Esophagus (tissue), 2 donors: Measurements from ENCODE around the gene SPARCL1. TPM values are rescaled to one million over a fixed set of nuclear protein-coding genes. Genes with fewer than 3 reads are reported as not detected.

ENCODE experiments used
- H3K27ac ChIP-seq, 2 donors: one replicate each; pipeline ENCODE4 v1.5.1; 2013; ENCODE audit warnings: low read depth in 2 of 2, mild to moderate bottlenecking in 2 of 2, inconsistent platforms in 1 of 2, low read length in 1 of 2, moderate library complexity in 1 of 2
- H3K27me3 ChIP-seq, 2 donors: one replicate each; pipeline ENCODE4 v1.6.1; 2013; ENCODE audit warnings: low read length in 2 of 2, control low read depth in 1 of 2, mild to moderate bottlenecking in 1 of 2; ENCODE audit not compliant: insufficient read depth in 2 of 2, control insufficient read depth in 1 of 2
- H3K36me3 ChIP-seq, 2 donors: one replicate each; pipeline ENCODE4 v1.6.1; 2013; ENCODE audit warnings: low read length in 1 of 2; ENCODE audit not compliant: control insufficient read depth in 2 of 2, insufficient read depth in 2 of 2
- H3K4me1 ChIP-seq, 2 donors: one replicate each; pipeline ENCODE4 v1.6.1; 2013; ENCODE audit warnings: low read length in 1 of 2; ENCODE audit not compliant: control insufficient read depth in 2 of 2, insufficient read depth in 2 of 2
- H3K4me3 ChIP-seq, 2 donors: one replicate each; pipeline ENCODE4 v1.5.1; 2013; ENCODE audit warnings: low read length in 2 of 2, mild to moderate bottlenecking in 2 of 2, low read depth in 1 of 2, moderate library complexity in 1 of 2
- H3K9me3 ChIP-seq, 2 donors: one replicate each; pipeline ENCODE4 v1.6.1; 2013; ENCODE audit warnings: mild to moderate bottlenecking in 2 of 2, low read depth in 1 of 2, low read length in 1 of 2, moderate library complexity in 1 of 2; ENCODE audit not compliant: control insufficient read depth in 2 of 2, insufficient read depth in 1 of 2
- WGBS, 2 donors: extraction: QIAGEN DNeasy Blood & Tissue Kit; methylation state at CpG; one replicate each; pipeline ENCODE4 v1.1.7; 2013; 5-methylcytosine and 5-hydroxymethylcytosine counted together
- polyA plus RNA-seq, 2 donors: library from polyadenylated mRNA; stranded (reverse); fragments of 200-250 nt; gene quantifications; one replicate each; pipeline ENCODE4 v1.2.3, GENCODE V29; 2013
- donor health status: healthy with polysubstance abuse.
- donor health status: Bipolar disorder and iron deficiency.

The SPARCL1 gene
- polyA plus RNA-seq, 2 donors, result 21.5 to 113 TPM

DNA sequence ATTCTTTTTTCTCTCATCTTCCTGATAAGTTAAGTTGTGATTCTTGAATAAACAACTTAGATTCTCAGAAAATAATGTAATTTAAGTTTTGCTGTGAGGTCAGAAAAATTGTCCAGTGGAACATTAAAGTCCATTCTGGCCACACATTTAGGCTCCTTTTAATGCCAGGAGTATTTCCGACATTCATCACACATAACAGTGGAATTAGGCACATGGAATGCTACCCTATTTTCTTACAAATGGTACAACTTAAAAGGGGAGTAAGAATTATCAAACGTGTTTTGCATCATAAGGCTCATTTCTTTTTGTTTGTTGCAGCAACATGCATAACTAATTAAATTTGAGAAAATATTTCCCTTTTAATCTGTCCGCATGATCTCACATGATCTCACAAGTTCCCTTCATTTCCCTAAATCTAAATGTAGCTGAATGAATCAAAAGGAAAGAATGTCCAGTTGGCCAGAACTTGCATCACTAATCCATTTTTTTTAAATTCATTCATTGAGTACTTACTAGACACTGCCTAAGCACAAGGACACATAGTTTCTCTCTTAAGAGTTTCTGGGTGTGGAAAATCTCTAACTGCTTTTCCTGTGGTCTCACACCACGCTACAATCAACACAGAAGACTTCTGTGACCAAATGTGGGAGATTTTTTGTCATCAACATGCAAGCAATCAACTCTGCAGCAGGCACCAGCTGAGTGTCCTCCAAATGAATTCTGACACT lies 22.0 kb downstream of the SPARCL1 start:
- WGBS, 2 donors, result 51 to 56% methylated on average over 4 of the region's 4 CpGs
- H3K27ac ChIP-seq, result peak overlapping the region; percentile 5 to 30
- H3K4me3 ChIP-seq, result no peak overlapping the region
- no peaks in the 10 kb centered on the region for H3K36me3 ChIP-seq
- no peaks in the 10 kb centered on the region for H3K27me3 ChIP-seq
- H3K9me3 ChIP-seq, result no peaks in the 10 kb centered on the region
- no peaks in the 10 kb centered on the region for H3K4me1 ChIP-seq

DNA sequence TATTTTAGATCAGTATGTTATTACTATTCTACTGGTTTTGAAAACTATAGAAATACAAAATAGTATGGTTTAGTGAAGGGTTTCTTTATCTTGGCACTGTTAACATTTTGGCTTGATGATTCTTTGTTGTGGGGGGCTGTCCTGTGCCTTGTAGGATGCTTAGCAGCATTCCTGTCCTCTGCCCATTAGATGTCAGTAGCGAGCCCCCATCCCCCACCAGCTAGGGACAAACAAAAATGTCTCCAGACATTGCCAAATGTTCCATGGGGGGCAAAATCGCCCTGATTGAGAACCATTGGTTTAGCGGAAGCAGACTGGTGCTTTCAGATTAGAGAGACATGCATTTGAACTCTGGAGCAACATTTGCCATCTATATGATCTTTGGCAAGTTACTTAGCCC lies 23.3 kb downstream of the SPARCL1 start:
- 80% methylated on average over 3 of the region's 3 CpGs for WGBS, 2 donors
- H3K4me1 ChIP-seq, result no peaks in the 10 kb centered on the region
- H3K27me3 ChIP-seq, result no peaks in the 10 kb centered on the region
- H3K9me3 ChIP-seq, result no peaks in the 10 kb centered on the region
- no peak overlapping the region for H3K27ac ChIP-seq
- no peaks in the 10 kb centered on the region for H3K36me3 ChIP-seq
- no peak overlapping the region for H3K4me3 ChIP-seq

DNA sequence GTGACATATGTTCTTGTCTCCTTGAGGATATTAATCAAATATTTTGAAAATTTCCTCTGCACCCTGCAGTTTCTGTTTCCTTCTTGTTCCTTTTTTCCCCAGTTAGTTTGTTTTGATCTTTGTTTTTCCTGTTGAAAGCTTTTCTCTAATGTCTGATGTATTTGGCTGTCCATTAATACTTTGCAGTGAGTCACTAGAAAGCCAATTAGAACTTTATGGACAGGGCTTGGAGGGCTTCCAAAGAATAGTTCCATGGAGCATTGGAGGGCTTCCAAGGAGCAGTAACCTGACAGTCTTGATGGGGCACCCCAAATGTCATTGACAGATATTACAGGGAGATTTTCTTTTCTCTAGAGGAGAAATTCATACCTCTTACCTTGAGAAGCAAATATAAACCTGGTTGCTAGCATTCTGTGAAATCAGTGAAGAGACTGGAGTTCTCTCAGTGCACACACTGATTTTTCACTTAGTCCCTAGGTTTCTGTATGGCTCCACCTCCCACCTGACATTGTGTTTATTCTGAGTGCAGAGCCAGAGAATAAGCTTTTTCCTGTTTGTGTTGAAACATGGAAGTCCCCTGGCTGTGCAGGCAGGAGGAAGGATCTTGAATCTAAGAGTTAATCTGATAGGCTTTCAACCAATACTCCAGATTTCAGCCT lies 26.5 kb downstream of the SPARCL1 start:
- no peaks in the 10 kb centered on the region for H3K4me1 ChIP-seq
- H3K27ac ChIP-seq, result peak overlapping the region; percentile 4 to 17
- no peaks in the 10 kb centered on the region for H3K27me3 ChIP-seq
- no peaks in the 10 kb centered on the region for H3K36me3 ChIP-seq
- no peaks in the 10 kb centered on the region for H3K9me3 ChIP-seq
- H3K4me3 ChIP-seq, result no peak overlapping the region

DNA sequence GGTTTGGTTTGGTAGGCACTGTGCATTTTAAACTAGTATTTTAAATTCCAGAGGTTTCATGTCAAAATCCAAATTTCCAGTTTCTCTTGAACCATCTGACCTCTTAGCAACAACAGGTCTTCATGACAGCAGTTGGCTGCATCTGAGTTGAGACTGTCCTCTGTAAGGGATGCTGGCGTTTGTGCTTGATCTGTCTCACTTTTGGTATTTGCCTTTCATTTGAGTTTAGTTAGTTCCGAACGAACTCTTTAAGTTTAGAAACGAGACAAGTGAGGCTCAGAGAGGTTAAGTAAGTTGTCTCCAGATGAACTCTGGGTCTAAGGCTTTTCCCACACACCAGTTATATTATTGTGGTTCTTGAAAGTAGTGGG lies 29.1 kb downstream of the SPARCL1 start:
- Histone ChIP-seq H3K9me3 (no peaks in the 10 kb centered on the region), H3K27ac (no peak overlapping the region), H3K4me1 (no peaks in the 10 kb centered on the region), H3K27me3 (no peaks in the 10 kb centered on the region), H3K4me3 (no peak overlapping the region), H3K36me3 (no peaks in the 10 kb centered on the region)
- WGBS, 2 donors, result 66 to 67% methylated on average over 4 of the region's 4 CpGs

DNA sequence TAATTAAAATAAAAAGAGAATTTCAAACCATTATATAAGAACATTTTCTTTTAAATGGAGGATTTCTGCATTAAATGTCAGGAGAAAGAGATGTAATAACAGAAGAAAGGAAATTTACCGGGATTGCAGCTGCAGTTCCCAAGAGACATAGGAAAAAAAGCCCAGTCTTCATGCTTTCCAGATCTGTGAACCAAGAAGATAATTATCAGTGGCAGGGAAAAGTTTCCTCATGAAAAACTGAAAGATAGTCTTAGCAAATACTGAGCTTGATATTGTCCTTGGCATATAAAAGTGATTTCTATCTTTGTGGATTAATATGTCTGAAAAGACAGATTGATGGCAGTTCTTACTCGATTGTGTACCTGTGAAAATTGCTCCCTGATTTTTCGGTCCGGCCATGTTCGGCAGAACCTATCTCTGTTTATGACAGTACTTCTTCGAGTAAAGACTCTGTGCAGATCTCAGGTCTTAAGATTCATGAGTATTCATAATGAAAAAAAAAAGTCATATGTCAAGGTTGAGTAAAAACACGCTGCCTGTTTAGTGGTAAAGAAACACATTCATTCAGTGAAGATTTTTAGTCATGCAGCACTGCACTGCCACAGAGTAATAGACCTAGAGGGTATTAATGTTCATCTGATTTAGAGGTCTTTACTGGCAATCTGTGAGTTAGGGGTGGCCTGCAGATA lies 29.6 kb downstream of the SPARCL1 start:
- H3K27me3 ChIP-seq, result no peaks in the 10 kb centered on the region
- no peaks in the 10 kb centered on the region for H3K9me3 ChIP-seq
- H3K4me3 ChIP-seq, result no peak overlapping the region
- H3K36me3 ChIP-seq, result no peaks in the 10 kb centered on the region
- no peaks in the 10 kb centered on the region for H3K4me1 ChIP-seq
- WGBS, 2 donors, result 70 to 77% methylated on average over 7 of the region's 7 CpGs
- H3K27ac ChIP-seq, result peak overlapping the region in 1 of 2 donors; percentile 42

DNA sequence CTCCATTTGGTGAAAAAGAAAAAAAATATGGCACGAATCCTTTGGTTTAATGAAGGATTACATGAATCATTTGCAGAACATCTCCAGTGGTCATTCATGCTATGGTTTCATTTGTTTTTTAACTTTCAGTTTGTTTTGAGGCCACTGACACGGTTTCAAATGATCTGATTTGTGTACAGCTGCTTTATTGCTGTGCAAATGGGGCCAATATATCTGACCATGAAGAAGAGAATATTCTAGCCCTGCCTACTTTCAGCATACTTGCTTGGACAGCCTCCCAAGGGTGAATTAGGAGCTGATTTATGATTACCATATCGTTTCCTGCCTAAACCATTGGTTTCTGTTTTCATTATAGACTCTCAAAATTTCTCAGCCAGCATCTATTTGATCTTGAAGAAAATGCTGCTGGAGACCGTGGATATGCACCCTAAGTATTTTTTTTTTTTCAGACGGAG lies 30.7 kb downstream of the SPARCL1 start:
- Histone ChIP-seq H3K9me3 (no peaks in the 10 kb centered on the region), H3K36me3 (no peaks in the 10 kb centered on the region), H3K4me3 (no peak overlapping the region), H3K27ac (peak overlapping the region in 1 of 2 donors; percentile 12), H3K27me3 (no peaks in the 10 kb centered on the region), H3K4me1 (no peaks in the 10 kb centered on the region)
- WGBS, 2 donors, result 30 to 31% methylated on average over 5 of the region's 5 CpGs

DNA sequence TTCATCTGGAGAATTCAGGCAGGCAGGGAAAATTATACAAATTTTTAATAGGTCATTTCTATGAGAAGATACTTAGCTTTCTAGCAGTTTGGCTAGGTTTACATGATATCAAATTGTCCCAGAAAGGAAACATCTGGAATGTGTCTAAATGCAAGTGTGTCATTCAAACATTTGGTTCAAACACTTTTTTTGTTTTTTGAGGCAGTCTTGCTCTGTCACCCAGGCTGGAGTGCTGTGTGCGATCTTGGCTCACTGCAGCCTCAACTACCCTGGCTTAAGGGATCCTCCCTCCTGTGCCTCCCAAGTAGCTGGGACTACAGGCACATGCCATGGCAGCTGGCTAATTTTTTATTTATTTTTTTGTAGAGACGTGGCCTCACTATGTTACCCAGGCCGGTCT lies 31.6 kb downstream of the SPARCL1 start:
- 82 to 86% methylated on average over 3 of the region's 3 CpGs for WGBS, 2 donors
- H3K27me3 ChIP-seq, result no peaks in the 10 kb centered on the region

DNA sequence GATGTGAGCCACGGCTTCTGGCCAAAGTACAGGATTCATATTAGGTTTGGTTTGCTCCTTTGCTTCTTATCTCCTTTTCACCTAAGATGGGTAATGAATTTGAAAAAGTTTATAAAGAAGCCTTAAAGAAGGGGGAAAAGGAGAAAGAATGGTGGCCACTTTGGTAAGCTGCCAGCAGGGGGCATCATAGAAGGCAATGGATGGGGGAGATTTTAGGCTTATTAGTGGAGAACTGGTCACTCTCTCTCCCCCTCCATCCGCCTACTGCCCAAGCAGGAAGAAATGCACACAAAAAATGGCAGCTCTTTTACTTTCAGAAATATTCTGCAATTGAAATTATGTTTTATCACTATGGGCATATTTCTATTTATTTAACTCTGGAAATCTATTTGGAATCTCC lies 32.0 kb downstream of the SPARCL1 start:
- Histone ChIP-seq H3K4me3 (no peak overlapping the region), H3K36me3 (no peaks in the 10 kb centered on the region), H3K27ac (no peak overlapping the region), H3K4me1 (no peaks in the 10 kb centered on the region), H3K9me3 (no peaks in the 10 kb centered on the region), H3K27me3 (no peaks in the 10 kb centered on the region)
- 94 to 96% methylated on average over 2 of the region's 2 CpGs for WGBS, 2 donors

More for the DNA sequence above, 31.6 kb downstream of the SPARCL1 start:
- Histone ChIP-seq H3K4me3 (no peak overlapping the region), H3K9me3 (no peaks in the 10 kb centered on the region), H3K36me3 (no peaks in the 10 kb centered on the region), H3K27ac (peak overlapping the region in 1 of 2 donors; percentile 32), H3K4me1 (no peaks in the 10 kb centered on the region)

DNA sequence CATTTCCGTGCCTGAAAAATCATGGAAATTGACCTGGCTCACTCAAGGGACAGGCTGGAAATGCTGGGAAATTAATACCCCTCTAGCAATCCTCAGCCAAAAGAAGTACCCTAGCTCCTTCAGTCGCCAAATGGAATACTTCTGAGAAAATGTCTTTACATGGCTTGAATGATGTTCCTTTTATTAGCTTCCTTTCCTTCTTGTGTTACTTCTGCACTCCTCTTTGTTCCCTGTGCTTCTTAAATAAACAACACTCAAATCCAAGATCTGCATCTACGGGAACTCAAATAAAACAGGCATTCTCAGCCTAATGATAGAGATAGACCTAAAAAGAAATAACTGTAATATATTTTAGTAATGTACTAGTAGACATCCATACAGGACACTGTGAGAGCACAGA lies 36.1 kb downstream of the SPARCL1 start:
- 66 to 73% methylated on average over 3 of the region's 3 CpGs for WGBS, 2 donors
- Histone ChIP-seq H3K27ac (no peak overlapping the region), H3K4me3 (no peak overlapping the region), H3K27me3 (no peaks in the 10 kb centered on the region), H3K4me1 (peaks cover 0 to 2% of the 10 kb centered on the region in 2 donors), H3K9me3 (peaks cover 0 to 4% of the 10 kb centered on the region in 2 donors), H3K36me3 (no peaks in the 10 kb centered on the region)
